ENCODE results near the gene BMP6.
A peak's percentile ranks its signal among the peaks of the same experiment; 100 is the strongest.

Gene BMP6

GRCh38 chr6:7777074-7777473 is 51.2 kb downstream of the BMP6 start:
- no peaks in the 10 kb centered on the region for H3K79me2 ChIP-seq (ENCODE audit: control insufficient read depth, insufficient read depth, low read length, poor library complexity)
- no CpG with 5 or more reads among the region's 4 CpGs for WGBS (ENCODE audit: extremely low coverage, insufficient coverage, insufficient read length)
- peak in 1 of 2 donors; percentile 3 for DNase-seq

GRCh38 chr6:7781240-7781639 is 55.3 kb downstream of the BMP6 start:
- no peak overlapping the region for H3K27ac ChIP-seq (ENCODE audit: low read depth, low read length)

More at GRCh38 chr6:7777074-7777473, 51.2 kb downstream of the BMP6 start:
- Histone ChIP-seq H3K4me3 (ENCODE audit: low read depth, low read length) (no peak overlapping the region), H2BK5ac (ENCODE audit: low read depth, low read length, poor library complexity) (no peak overlapping the region), H3K18ac (ENCODE audit: low read length) (no peak overlapping the region), H3K4ac (ENCODE audit: low read depth, low read length) (no peak overlapping the region), H4K91ac (ENCODE audit: low read depth, low read length) (no peak overlapping the region), H2AK5ac (ENCODE audit: low read length) (no peak overlapping the region), H3K36me3 (ENCODE audit: control insufficient read depth in 1 of 2, insufficient read depth in 2 of 2, low read length in 2 of 2) (no peaks in the 10 kb centered on the region), H3K27me3 (ENCODE audit: insufficient read depth, low read length) (no peaks in the 10 kb centered on the region), H4K12ac (ENCODE audit: low read depth, low read length) (no peak overlapping the region), H3K23ac (ENCODE audit: low read length) (no peak overlapping the region), H3K4me1 (ENCODE audit: control insufficient read depth in 1 of 2, insufficient read depth in 2 of 2, low read length in 2 of 2) (no peaks in the 10 kb centered on the region), H3K79me1 (ENCODE audit: low read length) (no peaks in the 10 kb centered on the region), H4K8ac (ENCODE audit: low read depth, low read length) (no peak overlapping the region), H3K4me2 (ENCODE audit: low read length) (no peak overlapping the region), H3K9ac (ENCODE audit: low read length) (no peak overlapping the region), H2BK12ac (ENCODE audit: low read length) (no peak overlapping the region), H3K27ac (ENCODE audit: low read depth, low read length) (no peak overlapping the region), H3K9me3 (ENCODE audit: insufficient read depth, low read depth, low read length) (no peaks in the 10 kb centered on the region), H2AFZ (ENCODE audit: insufficient read depth, low read length, poor library complexity) (no peak overlapping the region), H2BK120ac (ENCODE audit: insufficient read depth, low read length, poor library complexity) (no peak overlapping the region), H3K14ac (ENCODE audit: low read length) (no peak overlapping the region)

GRCh38 chr6:7784248-7784647 is 58.3 kb downstream of the BMP6 start:
- Histone ChIP-seq H3K79me2 (ENCODE audit: control insufficient read depth, insufficient read depth, low read length, poor library complexity) (no peaks in the 10 kb centered on the region), H3K18ac (ENCODE audit: low read length) (no peak overlapping the region), H3K14ac (ENCODE audit: low read length) (no peak overlapping the region), H3K9me3 (ENCODE audit: insufficient read depth, low read depth, low read length) (no peaks in the 10 kb centered on the region), H4K8ac (ENCODE audit: low read depth, low read length) (no peak overlapping the region), H2AFZ (ENCODE audit: insufficient read depth, low read length, poor library complexity) (no peak overlapping the region), H3K4ac (ENCODE audit: low read depth, low read length) (no peak overlapping the region), H3K4me3 (ENCODE audit: low read depth, low read length) (no peak overlapping the region), H2BK5ac (ENCODE audit: low read depth, low read length, poor library complexity) (no peak overlapping the region), H3K23ac (ENCODE audit: low read length) (no peak overlapping the region), H4K12ac (ENCODE audit: low read depth, low read length) (no peak overlapping the region), H3K27me3 (ENCODE audit: insufficient read depth, low read length) (no peaks in the 10 kb centered on the region), H4K91ac (ENCODE audit: low read depth, low read length) (no peak overlapping the region), H3K79me1 (ENCODE audit: low read length) (no peaks in the 10 kb centered on the region), H2BK12ac (ENCODE audit: low read length) (no peak overlapping the region), H3K9ac (ENCODE audit: low read length) (no peak overlapping the region), H2BK120ac (ENCODE audit: insufficient read depth, low read length, poor library complexity) (no peak overlapping the region), H2AK5ac (ENCODE audit: low read length) (no peak overlapping the region), H3K27ac (ENCODE audit: low read depth, low read length) (no peak overlapping the region), H3K4me2 (ENCODE audit: low read length) (no peak overlapping the region), H3K36me3 (ENCODE audit: control insufficient read depth in 1 of 2, insufficient read depth in 2 of 2, low read length in 2 of 2) (no peaks in the 10 kb centered on the region), H3K4me1 (ENCODE audit: control insufficient read depth in 1 of 2, insufficient read depth in 2 of 2, low read length in 2 of 2) (no peaks in the 10 kb centered on the region)
- WGBS (ENCODE audit: extremely low coverage, insufficient coverage, insufficient read length), result no CpG with 5 or more reads among the region's 6 CpGs
- peak in 1 of 2 donors; percentile 4 for DNase-seq

More at GRCh38 chr6:7781240-7781639, 55.3 kb downstream of the BMP6 start:
- Histone ChIP-seq H3K79me1 (ENCODE audit: low read length) (no peaks in the 10 kb centered on the region), H2BK12ac (ENCODE audit: low read length) (no peak overlapping the region), H3K36me3 (ENCODE audit: control insufficient read depth in 1 of 2, insufficient read depth in 2 of 2, low read length in 2 of 2) (no peaks in the 10 kb centered on the region), H3K23ac (ENCODE audit: low read length) (no peak overlapping the region), H2BK5ac (ENCODE audit: low read depth, low read length, poor library complexity) (no peak overlapping the region), H2AFZ (ENCODE audit: insufficient read depth, low read length, poor library complexity) (no peak overlapping the region), H3K4me1 (ENCODE audit: control insufficient read depth in 1 of 2, insufficient read depth in 2 of 2, low read length in 2 of 2) (no peaks in the 10 kb centered on the region), H3K4me3 (ENCODE audit: low read depth, low read length) (no peak overlapping the region), H3K4me2 (ENCODE audit: low read length) (no peak overlapping the region), H4K91ac (ENCODE audit: low read depth, low read length) (no peak overlapping the region), H3K79me2 (ENCODE audit: control insufficient read depth, insufficient read depth, low read length, poor library complexity) (no peaks in the 10 kb centered on the region), H3K9ac (ENCODE audit: low read length) (no peak overlapping the region), H3K27me3 (ENCODE audit: insufficient read depth, low read length) (no peaks in the 10 kb centered on the region), H3K4ac (ENCODE audit: low read depth, low read length) (no peak overlapping the region), H3K14ac (ENCODE audit: low read length) (no peak overlapping the region), H4K8ac (ENCODE audit: low read depth, low read length) (no peak overlapping the region), H4K12ac (ENCODE audit: low read depth, low read length) (no peak overlapping the region), H2AK5ac (ENCODE audit: low read length) (no peak overlapping the region), H2BK120ac (ENCODE audit: insufficient read depth, low read length, poor library complexity) (no peak overlapping the region), H3K9me3 (ENCODE audit: insufficient read depth, low read depth, low read length) (no peaks in the 10 kb centered on the region), H3K18ac (ENCODE audit: low read length) (no peak overlapping the region)
- DNase-seq, result no peak
- no CpG with 5 or more reads among the region's 6 CpGs for WGBS (ENCODE audit: extremely low coverage, insufficient coverage, insufficient read length)

- H3K9me3 ChIP-seq (ENCODE audit: insufficient read depth, low read depth, low read length), result no peaks in the 10 kb centered on the region
- H3K36me3 ChIP-seq (ENCODE audit: control insufficient read depth in 1 of 2, insufficient read depth in 2 of 2, low read length in 2 of 2), result no peaks in the 10 kb centered on the region
- no peak overlapping the region for H4K8ac ChIP-seq (ENCODE audit: low read depth, low read length)
- no peak overlapping the region for H3K4me2 ChIP-seq (ENCODE audit: low read length)
- no peak overlapping the region for H3K18ac ChIP-seq (ENCODE audit: low read length)
- no peak overlapping the region for H3K14ac ChIP-seq (ENCODE audit: low read length)
- no peak overlapping the region for H3K4ac ChIP-seq (ENCODE audit: low read depth, low read length)
- H2BK5ac ChIP-seq (ENCODE audit: low read depth, low read length, poor library complexity), result no peak overlapping the region
- WGBS (ENCODE audit: extremely low coverage, insufficient coverage, insufficient read length), result no CpG with 5 or more reads among the region's 2 CpGs
- H4K12ac ChIP-seq (ENCODE audit: low read depth, low read length), result no peak overlapping the region
- no peak overlapping the region for H2AFZ ChIP-seq (ENCODE audit: insufficient read depth, low read length, poor library complexity)
- H3K79me1 ChIP-seq (ENCODE audit: low read length), result no peaks in the 10 kb centered on the region
- H2BK12ac ChIP-seq (ENCODE audit: low read length), result no peak overlapping the region
- no peaks in the 10 kb centered on the region for H3K79me2 ChIP-seq (ENCODE audit: control insufficient read depth, insufficient read depth, low read length, poor library complexity)
- no peaks in the 10 kb centered on the region for H3K27me3 ChIP-seq (ENCODE audit: insufficient read depth, low read length)
- H3K23ac ChIP-seq (ENCODE audit: low read length), result no peak overlapping the region
- no peaks in the 10 kb centered on the region for H3K4me1 ChIP-seq (ENCODE audit: control insufficient read depth in 1 of 2, insufficient read depth in 2 of 2, low read length in 2 of 2)
- H2BK120ac ChIP-seq (ENCODE audit: insufficient read depth, low read length, poor library complexity), result no peak overlapping the region
- no peak overlapping the region for H4K91ac ChIP-seq (ENCODE audit: low read depth, low read length)
- no peak overlapping the region for H3K9ac ChIP-seq (ENCODE audit: low read length)
- no peak overlapping the region for H3K4me3 ChIP-seq (ENCODE audit: low read depth, low read length)
- no peak overlapping the region for H3K27ac ChIP-seq (ENCODE audit: low read depth, low read length)
- no peak for DNase-seq
- H2AK5ac ChIP-seq (ENCODE audit: low read length), result no peak overlapping the region
These were observed 58.8 kb downstream of the BMP6 start for GRCh38 chr6:7784706-7785105.

Data from trophoblast cell (in vitro differentiated cells and primary cell).